Endothelial cell (in vitro differentiated cells): ENCODE data around the gene NIN. TPM values are rescaled to one million over a fixed set of nuclear protein-coding genes. Genes with fewer than 3 reads are reported as not detected.
A peak's percentile ranks its signal among the peaks of the same experiment; 100 is the strongest.

Experiments used
- DNase-seq: peaks from one replicate; pipeline ENCODE4 v3.0.0; 2021; ENCODE audit warnings: low spot score
- H3K27ac Mint-ChIP-seq: one replicate; pipeline ENCODE4 v1.8.0; 2021; ENCODE audit warnings: mixed read lengths, inconsistent platforms; ENCODE audit not compliant: unreplicated experiment
- H3K27me3 Mint-ChIP-seq: one replicate; pipeline ENCODE4 v1.8.0; 2021; ENCODE audit warnings: mild to moderate bottlenecking, moderate library complexity, mixed read lengths, inconsistent platforms; ENCODE audit not compliant: unreplicated experiment
- H3K36me3 Mint-ChIP-seq: one replicate; pipeline ENCODE4 v1.8.0; 2021; ENCODE audit warnings: mild to moderate bottlenecking, low read depth, mixed read lengths, inconsistent platforms; ENCODE audit not compliant: unreplicated experiment
- H3K4me1 Mint-ChIP-seq: one replicate; pipeline ENCODE4 v1.8.0; 2021; ENCODE audit warnings: mild to moderate bottlenecking, mixed read lengths, inconsistent platforms; ENCODE audit not compliant: unreplicated experiment
- H3K4me3 Mint-ChIP-seq: one replicate; pipeline ENCODE4 v1.8.0; 2021; ENCODE audit warnings: mild to moderate bottlenecking, mixed read lengths, inconsistent platforms; ENCODE audit not compliant: unreplicated experiment
- H3K9me3 Mint-ChIP-seq: one replicate; pipeline ENCODE4 v1.8.0; 2021; ENCODE audit warnings: mixed read lengths, inconsistent platforms; ENCODE audit not compliant: unreplicated experiment
- CTCF ChIP-seq: fragments of 200-600 bp; sonication (generic); IDR thresholded peaks from one replicate; pipeline ENCODE4 v1.5.0; 2021; ENCODE audit warnings: antibody characterized with exemption; ENCODE audit not compliant: unreplicated experiment
- total RNA-seq: library from RNA; stranded (reverse); fragmentation: NEBNext Ultra II Directional; extraction: Animal tissue kit (Norgen Biotek cat#: 25700); gene quantifications from one replicate; pipeline ENCODE4 v1.2.1, GENCODE V29; 2021; ENCODE audit not compliant: unreplicated experiment

Gene NIN
- total RNA-seq, 1 donor from 2014 or later = 50.0 TPM

- Mint-ChIP-seq H3K27ac (peak overlapping the region; percentile 8), H3K4me3 (peak overlapping the region; percentile 93), H3K4me1 (peaks cover 25% of the 10 kb centered on the region), H3K27me3 (peaks cover 11% of the 10 kb centered on the region), H3K9me3 (no peaks in the 10 kb centered on the region), H3K36me3 (peaks cover 6% of the 10 kb centered on the region)
- TF ChIP-seq CTCF = no peak
- peak; percentile 5 for DNase-seq
Observed at GRCh38 chr14:50829489-50830043, 1.4 kb downstream of the NIN start.

- H3K27me3 Mint-ChIP-seq = peaks cover 11% of the 10 kb centered on the region
- peak overlapping the region; percentile 66 for H3K4me3 Mint-ChIP-seq
- peaks cover 25% of the 10 kb centered on the region for H3K4me1 Mint-ChIP-seq
Observed at GRCh38 chr14:50828721-50829488, 2.1 kb downstream of the NIN start.

GRCh38 chr14:50826681-50827080, 4.3 kb downstream of the NIN start:
- Mint-ChIP-seq H3K9me3 (no peaks in the 10 kb centered on the region), H3K36me3 (peaks cover 17% of the 10 kb centered on the region), H3K27ac (no peak overlapping the region), H3K4me3 (no peak overlapping the region), H3K4me1 (peaks cover 15% of the 10 kb centered on the region), H3K27me3 (peaks cover 11% of the 10 kb centered on the region)
- TF ChIP-seq CTCF = no peak
- no peak for DNase-seq

More at GRCh38 chr14:50828721-50829488, 2.1 kb downstream of the NIN start:
- Mint-ChIP-seq H3K9me3 (no peaks in the 10 kb centered on the region), H3K36me3 (peaks cover 6% of the 10 kb centered on the region), H3K27ac (no peak overlapping the region)
- DNase-seq = no peak
- TF ChIP-seq CTCF = no peak

GRCh38 chr14:50825307-50825706, 5.7 kb downstream of the NIN start:
- Mint-ChIP-seq H3K4me1 (peaks cover 13% of the 10 kb centered on the region), H3K36me3 (peaks cover 19% of the 10 kb centered on the region), H3K27ac (no peak overlapping the region), H3K9me3 (no peaks in the 10 kb centered on the region), H3K27me3 (peaks cover 9% of the 10 kb centered on the region), H3K4me3 (no peak overlapping the region)
- no peak for DNase-seq
- TF ChIP-seq CTCF = no peak
